Measurements from ENCODE around the gene TMEM80. TPM values are rescaled to one million over a fixed set of nuclear protein-coding genes. Genes with fewer than 3 reads are reported as not detected.
A peak's percentile ranks its signal among the peaks of the same experiment; 100 is the strongest.
"Not testable (repeated sequence)": the region's sequence is repeated elsewhere in the genome, so short reads cannot be mapped to it uniquely, and the experiment has no call there.

Gene TMEM80
- total RNA-seq, 1 donor from 2014 or later = 37.8 TPM

DNA sequence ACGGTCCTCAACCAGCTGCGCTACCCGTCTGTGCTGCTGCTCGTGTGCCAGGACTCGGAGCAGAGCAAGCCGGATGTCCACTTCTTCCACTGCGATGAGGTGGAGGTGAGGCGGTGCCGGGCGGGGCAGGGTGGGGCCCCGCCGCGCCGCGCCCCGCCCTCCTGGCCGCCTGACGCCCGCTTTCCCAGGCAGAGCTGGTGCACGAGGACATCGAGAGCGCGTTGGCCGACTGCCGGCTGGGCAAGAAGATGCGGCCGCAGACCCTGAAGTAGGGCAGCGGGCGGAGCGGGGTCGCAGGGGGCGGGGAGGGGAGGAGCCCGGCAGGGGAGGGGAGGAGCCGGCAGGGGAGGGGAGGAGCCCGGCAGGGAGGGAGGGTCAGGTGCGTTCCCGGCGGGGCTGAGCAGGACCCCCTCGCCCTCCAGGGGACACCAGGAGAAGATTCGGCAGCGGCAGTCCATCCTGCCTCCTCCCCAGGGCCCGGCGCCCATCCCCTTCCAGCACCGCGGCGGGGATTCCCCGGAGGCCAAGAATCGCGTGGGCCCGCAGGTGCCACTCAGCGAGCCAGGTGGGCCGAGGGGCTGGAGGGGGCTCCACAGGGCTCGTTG is 25.1 kb downstream of the TMEM80 start:
- no peak for DNase-seq (ENCODE audit: low read depth)

DNA sequence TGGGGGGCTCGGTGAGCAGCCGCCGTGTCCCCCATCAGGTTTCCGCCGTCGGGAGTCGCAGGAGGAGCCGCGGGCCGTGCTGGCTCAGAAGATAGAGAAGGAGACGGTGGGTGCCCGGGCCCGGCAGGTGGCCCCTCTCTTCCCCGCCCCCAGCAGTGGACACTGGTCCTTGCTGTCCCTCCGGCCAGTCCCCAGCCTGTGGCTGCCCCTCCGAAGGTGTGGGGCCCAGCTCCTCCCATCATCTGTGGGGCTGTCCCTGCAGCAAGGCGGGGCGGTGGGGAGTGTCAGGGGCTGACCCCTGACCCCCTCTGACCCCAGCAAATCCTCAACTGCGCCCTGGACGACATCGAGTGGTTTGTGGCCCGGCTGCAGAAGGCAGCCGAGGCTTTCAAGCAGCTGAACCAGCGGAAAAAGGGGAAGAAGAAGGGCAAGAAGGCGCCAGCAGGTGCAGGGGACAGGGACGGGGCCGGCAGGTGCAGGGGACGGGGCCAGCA is 25.7 kb downstream of the TMEM80 start:
- no peak for DNase-seq (ENCODE audit: low read depth)

DNA sequence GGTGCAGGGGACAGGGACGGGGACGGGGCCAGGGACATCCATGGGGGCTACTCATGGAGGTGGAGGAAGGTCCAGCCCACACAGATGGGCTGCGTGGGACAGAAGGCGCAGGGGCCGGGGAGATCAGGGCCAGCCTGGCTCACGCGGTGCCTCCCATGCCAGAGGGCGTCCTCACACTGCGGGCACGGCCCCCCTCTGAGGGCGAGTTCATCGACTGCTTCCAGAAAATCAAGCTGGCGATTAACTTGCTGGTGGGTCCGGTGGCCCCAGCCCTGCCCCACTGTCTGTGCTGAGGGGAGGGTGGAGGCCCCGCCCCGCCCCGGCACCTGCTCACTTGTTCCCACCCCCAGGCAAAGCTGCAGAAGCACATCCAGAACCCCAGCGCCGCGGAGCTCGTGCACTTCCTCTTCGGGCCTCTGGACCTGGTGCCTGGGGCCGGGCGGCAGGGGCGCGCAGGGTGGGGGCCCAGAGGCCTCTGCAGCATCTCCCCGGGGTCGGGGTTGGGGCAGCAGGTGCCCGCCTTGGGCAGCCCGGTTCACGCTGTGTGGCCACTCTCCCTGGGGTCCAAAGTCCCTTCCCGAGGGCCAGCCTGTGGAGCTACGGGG is 26.2 kb downstream of the TMEM80 start:
- DNase-seq (ENCODE audit: low read depth) = no peak

DNA sequence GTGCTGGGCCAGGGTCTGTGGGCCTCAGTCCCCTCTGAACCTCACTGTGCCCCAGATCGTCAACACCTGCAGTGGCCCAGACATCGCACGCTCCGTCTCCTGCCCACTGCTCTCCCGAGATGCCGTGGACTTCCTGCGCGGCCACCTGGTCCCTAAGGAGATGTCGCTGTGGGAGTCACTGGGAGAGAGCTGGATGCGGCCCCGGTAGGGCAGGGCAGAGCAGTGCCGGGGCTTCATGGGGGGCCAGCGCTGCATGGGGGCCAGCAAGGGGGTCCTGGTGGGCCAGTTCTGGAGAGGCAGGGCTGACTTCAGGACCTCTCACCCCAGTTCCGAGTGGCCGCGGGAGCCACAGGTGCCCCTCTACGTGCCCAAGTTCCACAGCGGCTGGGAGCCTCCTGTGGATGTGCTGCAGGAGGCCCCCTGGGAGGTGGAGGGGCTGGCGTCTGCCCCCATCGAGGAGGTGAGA is 26.8 kb downstream of the TMEM80 start:
- no peak for DNase-seq (ENCODE audit: low read depth)

DNA sequence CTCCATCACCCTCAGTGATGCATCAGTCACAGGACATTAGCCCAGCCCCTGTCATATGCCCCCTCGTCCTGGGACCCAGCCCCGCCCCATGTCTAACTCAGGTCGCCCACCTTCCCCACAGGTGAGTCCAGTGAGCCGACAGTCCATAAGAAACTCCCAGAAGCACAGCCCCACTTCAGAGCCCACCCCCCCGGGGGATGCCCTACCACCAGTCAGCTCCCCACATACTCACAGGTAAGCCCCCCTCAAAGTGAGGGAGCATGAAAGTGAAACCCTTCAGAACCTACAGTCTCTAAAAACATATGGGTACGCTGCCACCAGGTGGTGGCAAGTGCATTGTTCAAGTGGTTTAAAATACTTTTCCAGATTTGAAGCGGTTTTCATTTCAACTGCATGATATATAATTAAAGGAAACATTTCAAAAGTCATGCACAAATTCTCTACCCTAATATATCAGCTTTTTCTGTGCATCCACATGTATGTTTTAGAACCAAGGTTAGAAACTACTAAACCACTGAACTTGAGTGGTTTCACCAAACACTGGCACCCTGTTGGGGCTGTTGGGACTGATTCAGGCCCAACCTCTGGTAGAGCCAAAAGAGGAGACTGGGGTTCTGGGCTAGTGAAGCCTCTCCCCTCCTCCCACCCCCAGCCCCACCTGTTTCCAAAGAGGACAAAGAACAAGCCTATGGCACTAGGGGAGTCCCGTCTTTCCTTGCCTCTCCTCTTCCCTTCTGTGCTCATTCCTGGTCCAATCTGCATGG is 27.7 kb downstream of the TMEM80 start:
- peak; percentile 66 for DNase-seq (ENCODE audit: low read depth)

DNA sequence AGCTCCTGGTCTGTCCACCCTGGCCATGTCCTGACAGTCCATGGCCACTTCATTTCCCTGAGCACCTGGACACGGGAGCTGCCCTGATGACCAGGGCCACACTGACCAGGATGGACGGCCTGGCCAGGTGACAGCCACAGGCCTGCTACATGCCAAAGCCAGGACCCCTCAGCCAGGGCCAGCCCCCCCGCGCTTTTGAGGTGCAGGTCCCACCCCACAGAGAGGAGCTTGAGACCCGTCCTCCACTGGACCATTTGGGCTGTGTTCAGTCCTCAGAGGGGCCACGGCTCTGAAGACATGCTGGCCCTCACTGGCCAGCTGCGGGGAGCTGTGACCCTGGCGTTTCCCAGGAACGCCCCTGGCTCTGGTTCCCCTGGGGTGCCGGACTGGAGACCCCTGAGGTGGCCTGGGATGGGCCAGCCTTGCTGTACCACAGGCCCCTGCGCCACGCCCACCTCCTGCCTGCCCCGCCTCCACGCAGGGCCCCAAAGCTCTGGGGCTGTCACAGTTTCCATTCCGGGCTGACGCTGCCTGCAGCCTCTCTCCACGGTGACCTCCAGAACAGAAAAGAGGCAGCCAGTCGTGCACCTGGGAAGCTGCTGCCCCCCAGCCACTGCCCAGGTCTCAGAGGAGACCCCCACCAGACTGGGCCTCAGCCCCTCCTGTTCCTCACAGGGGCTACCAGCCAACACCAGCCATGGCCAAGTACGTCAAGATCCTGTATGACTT is 28.6 kb downstream of the TMEM80 start:
- DNase-seq (ENCODE audit: low read depth) = no peak

DNA sequence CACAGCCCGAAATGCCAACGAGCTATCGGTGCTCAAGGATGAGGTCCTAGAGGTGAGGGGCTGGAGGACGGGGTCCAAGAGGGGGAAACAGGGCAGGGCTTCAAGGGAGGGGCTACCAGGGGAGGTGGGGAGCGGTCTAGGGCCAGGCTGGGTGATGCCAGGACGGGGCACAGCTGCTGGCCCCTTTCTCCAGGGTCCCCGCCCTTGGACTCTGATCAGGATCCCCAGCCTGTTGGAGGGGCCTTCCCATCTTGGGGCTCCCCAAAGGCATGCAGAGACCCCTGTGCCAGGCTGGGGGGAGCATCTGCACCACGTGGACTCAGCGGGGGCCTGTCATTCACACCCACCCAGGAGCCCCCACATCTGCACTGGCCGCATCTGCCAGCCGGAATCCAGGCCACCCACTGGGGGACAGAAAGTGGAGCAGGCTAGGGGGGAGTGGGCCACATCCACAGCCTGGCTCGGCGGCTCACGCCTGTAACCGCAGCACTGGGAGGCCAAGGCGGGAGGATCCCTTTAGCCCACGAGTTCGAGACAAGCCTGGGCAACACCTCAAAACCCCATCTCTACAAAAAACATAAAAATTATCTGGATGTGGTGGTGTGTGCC is 29.3 kb downstream of the TMEM80 start:
- no peak for DNase-seq (ENCODE audit: low read depth)

DNA sequence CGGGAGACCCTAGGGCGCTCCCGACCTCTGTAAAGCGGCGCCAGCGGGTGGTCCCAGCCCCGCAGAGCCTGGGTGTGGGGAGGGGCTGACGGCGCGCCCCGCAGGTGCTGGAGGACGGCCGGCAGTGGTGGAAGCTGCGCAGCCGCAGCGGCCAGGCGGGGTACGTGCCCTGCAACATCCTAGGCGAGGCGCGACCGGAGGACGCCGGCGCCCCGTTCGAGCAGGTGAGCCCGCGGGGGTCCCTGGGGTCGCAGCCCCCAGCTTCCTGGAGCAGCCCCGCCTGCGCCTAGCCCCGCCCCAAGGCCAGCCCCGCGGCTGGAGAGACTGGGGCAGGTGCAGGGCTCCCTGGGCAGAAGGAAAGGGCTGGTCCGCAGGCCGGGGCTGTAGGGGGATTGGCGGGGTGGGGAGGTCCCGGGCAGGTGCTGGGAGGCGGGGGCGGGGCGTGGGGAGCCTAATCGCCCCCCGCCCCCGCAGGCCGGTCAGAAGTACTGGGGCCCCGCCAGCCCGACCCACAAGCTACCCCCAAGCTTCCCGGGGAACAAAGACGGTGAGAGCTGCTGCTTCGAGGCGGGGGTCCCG is 30.1 kb downstream of the TMEM80 start:
- DNase-seq (ENCODE audit: low read depth) = no peak

DNA sequence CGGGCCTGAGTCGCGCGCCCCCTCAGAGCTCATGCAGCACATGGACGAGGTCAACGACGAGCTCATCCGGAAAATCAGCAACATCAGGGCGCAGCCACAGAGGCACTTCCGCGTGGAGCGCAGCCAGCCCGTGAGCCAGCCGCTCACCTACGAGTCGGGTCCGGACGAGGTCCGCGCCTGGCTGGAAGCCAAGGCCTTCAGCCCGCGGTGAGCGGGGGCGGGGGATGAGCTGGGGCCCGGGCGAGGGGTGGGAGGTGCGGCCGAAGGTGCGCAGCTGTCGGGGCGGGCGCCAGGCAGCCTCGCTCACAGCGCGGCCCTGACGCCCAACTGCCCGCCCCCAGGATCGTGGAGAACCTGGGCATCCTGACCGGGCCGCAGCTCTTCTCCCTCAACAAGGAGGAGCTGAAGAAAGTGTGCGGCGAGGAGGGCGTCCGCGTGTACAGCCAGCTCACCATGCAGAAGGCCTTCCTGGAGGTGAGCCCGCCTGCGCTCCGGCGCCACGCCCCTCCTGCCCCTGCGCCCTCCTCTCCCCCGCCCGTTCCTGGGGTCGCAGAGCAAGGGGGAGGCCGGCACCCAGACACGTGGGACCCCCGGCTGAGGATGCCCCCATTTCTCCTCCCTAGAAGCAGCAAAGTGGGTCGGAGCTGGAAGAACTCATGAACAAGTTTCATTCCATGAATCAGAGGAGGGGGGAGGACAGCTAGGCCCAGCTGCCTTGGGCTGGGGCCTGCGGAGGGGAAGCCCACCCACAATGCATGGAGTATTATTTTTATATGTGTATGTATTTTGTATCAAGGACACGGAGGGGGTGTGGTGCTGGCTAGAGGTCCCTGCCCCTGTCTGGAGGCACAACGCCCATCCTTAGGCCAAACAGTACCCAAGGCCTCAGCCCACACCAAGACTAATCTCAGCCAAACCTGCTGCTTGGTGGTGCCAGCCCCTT is 30.9 kb downstream of the TMEM80 start:
- no peak for DNase-seq (ENCODE audit: low read depth)

DNA sequence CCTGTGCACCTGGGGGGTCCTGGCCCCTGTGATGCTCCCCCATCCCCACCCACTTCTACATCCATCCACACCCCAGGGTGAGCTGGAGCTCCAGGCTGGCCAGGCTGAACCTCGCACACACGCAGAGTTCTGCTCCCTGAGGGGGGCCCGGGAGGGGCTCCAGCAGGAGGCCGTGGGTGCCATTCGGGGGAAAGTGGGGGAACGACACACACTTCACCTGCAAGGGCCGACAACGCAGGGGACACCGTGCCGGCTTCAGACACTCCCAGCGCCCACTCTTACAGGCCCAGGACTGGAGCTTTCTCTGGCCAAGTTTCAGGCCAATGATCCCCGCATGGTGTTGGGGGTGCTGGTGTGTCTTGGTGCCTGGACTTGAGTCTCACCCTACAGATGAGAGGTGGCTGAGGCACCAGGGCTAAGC is 31.7 kb downstream of the TMEM80 start:
- no peak for DNase-seq (ENCODE audit: low read depth)

DNA sequence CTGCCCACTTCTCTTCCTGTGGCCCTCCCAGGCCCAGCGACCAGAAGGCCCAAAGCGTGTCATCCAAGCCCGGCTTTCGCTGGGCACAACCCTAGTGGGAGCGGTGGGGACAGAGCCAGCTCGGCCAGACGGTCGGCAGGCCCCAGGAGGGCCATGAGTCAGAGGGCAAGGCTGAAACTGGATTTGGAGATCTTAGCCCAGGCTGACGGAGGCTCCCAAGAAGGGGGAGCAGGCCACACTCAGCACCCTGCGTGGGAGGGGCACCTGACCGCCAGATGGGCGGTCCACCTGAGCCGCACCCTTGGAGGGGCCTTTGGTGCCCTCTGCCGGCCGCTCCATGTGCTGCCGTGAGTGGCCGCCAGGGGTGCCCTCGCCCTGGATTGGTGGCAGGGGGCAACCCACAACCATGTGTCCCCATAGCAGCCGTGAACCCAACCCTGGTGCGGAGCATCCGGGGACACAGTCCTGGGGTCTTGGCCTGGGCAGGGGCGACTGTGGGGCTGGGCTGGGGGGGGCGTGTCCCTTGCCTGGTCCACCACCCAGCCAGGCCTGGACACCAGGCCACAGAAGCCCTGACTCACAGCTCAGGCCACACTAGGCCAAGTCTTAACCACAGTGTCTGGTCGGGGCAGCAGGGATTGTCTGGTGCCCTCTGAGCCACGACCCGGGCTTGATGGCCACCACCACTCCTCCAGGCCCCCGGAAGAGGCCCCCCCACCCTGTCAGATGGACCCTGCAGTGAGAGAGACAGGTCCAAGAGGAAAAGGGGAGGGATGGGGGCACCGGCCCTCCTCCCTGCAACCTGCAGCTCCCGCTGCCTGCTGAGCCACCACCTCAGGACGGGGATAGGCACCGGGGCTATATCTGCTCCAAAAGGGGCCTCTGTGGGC is 32.5 kb downstream of the TMEM80 start:
- DNase-seq (ENCODE audit: low read depth) = peak; percentile 94

DNA sequence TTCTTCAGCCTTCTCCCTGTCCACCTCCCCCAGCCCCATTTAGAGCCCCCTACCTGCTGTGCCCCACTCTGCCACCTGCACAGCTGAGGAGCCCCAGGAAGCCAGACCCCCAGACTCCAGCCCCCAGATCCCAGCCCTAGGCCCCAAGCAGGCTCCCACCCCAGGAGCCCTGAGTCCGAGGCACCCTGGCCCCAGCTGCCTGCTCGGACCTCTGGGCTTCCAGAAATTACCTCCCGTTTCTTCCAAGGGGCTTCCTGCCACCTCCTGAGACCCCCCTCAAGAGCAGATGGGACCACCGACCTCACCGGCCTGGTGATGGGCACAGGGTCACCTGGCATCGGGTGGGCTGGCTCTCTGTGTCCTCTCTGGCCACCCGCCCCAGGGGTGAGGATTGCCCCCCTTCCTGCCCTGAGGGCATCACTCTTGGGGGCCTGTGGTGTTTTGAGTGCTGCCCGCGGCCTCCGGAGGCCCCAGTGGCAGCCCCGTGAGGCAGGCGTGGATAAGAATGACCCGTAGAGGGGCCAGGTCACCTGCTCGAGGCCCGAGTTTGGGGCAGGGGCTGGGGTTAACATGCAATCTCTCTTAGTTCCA is 33.4 kb downstream of the TMEM80 start:
- no peak for DNase-seq (ENCODE audit: low read depth)

DNA sequence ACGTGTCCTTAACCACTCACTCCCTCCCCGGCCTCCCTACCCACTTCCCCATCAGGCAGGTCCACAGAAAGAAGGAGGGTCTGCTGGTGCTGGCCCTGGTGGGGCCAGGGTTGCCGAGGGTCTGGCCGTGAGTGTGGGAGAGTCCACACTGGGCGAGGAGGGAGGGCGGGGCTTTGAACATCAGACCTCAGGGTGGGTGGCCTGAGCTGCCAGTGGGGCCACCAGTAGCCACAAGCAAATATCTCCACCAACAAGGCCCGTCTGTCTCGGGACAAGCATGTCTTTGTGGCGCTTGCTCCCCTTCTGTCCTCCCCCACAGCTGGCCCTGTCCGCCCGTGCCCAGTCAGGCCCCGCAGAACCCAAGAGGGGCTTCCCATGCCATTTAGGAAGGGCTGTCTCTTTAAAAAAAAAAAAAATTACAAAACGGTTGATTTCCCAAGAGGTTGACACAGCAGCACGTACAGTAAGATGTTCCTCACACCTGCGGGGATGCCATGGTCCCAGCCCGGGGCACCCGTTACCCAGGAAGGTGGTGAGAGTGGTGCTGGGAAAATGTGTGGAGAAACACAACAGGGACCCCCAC is 34.0 kb downstream of the TMEM80 start:
- DNase-seq (ENCODE audit: low read depth) = no peak

DNA sequence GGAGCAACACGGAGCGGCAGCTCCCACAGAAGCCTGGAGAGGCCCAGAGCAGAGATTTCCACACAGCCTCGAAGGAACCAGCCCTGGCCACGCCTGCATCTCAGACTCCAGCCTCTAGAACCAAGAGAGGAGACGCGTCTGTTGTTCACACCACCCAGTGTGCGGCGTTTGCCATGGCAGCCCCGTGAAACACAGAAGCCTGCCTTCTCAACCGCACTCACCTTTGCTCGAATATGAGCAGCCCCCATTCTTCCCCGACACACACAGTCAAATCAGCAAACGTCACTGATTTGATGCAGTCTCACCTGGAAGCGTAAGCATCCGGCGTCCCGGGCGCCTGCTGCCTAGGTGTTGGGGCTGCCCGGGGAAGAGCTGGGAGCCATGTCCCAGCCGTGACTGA is 37.5 kb downstream of the TMEM80 start:
- no peak for DNase-seq (ENCODE audit: low read depth)

DNA sequence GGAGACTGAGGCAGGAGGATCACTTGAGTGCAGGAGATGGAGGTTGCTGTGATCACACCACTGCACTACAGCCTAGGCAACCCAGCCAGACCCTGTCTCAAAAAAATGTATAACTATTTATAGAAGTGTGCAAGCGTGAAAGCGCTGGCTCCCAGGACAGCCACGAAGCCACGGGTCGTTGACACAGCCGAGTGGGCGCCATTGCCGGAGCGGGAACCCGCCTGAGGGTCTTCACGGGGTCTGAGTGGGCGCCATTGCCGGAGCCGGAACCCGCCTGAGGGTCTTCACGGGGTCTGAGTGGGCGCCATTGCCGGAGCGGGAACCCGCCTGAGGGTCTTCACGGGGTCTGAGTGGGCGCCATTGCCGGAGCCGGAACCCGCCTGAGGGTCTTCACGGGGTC is 38.9 kb downstream of the TMEM80 start:
- not testable (repeated sequence) for DNase-seq (ENCODE audit: low read depth)

DNA sequence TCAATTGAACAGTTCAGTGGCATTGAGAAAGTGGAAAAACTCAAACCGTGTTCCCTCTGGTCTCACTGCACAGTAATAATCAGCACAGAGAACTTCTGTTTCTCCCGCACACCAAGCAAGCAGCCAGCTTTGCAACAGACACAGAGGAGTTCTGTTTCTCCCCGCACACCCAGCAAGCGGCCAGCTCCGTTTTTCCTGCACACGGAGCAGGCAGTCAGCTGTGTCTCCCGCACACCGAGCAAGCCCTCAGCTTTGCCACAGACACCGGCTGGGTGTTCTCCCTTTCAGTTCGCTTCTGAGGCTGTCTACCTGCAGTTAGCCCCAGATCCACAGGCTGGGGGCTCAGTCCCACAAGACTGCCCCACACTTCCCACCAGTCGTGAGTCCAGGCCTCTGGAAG is 41.8 kb downstream of the TMEM80 start:
- DNase-seq (ENCODE audit: low read depth) = no peak

DNA sequence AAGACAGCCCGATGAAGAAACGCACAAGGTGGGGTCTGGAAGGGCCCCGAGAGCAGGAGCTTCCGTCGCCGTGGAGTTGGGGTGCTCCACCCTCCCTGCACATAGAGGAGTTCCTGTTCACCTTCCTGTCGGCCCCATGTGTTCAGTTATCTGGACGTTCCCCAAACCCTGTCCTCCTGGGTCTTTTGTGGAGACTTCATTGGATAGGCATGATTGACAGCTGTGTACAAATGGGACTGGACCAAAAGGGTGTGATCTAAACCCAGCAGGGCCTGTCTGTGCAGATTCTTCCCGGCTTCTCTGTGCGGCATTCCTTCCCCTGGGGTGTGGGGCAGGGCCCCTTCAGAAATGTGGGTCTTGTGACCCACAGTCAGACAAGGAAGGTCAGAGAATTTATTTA is 42.3 kb downstream of the TMEM80 start:
- not testable (repeated sequence) for DNase-seq (ENCODE audit: low read depth)

DNA sequence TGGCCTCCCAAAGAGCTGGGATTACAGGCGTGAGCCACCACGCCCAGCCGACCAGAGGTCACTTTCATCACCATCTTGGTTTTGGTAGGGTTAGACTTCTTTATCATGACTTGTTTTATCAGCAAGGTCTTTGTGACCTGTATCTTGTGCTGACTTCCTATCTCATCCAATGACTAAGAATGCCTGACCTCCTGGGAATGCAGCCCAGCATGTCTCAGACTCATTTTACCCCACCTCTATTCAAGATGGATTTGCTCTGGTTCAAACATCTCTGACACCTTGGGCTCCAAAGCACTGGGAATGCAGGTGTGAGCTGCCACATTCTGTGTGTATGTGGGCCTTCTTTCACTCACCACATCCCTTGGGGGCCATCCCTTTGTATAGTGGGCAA is 46.5 kb downstream of the TMEM80 start:
- DNase-seq (ENCODE audit: low read depth) = no peak

All from myocyte (in vitro differentiated cells).